HepG2 (cell line): ENCODE results near the gene OST4. TPM values are rescaled to one million over a fixed set of nuclear protein-coding genes. Genes with fewer than 3 reads are reported as not detected.

Source experiments
- ATAC-seq: fragments of 200-7000 bp; cut with Tn5 transposase; 3 replicates; pipeline ENCODE4 v1.9.1; 2020; ENCODE audit warnings: mild to moderate bottlenecking, moderate library complexity
- BruUV-seq: library from RNA; stranded (reverse); fragments of 400-500 nt; replicated peaks from 2 replicates; lab custom pipeline; 2021; lab: Mats Ljungman, UMichigan
- CTCF ChIA-PET: fragments of 300-600 bp; formaldehyde crosslinking; extraction: SDS; loops from one replicate; lab custom pipeline; 2021; ENCODE audit warnings: low total read pairs, inconsistent platforms, low intra/inter-chr PET ratio; lab: Yijun Ruan, JAX
- POLR2A ChIA-PET: fragments of 350-600 bp; sonication (Branson Sonifier 250); formaldehyde crosslinking; loops from one replicate; lab custom pipeline; 2020; ENCODE audit warnings: antibody characterized with exemption, inconsistent platforms; lab: Yijun Ruan, JAX
- DNase-seq: peaks from one replicate; pipeline ENCODE4 v3.0.0-alpha.2; 2015; ENCODE audit warnings: low spot score
- FAIRE-seq: peaks from 3 replicates; lab custom pipeline; 2011; peaks lifted over from hg19 to GRCh38; lab: Jason Lieb, UNC
- H2AFZ ChIP-seq: one replicate; pipeline ENCODE4 v1.6.1; 2011; ENCODE audit warnings: low read length, inconsistent platforms
- H3K27ac ChIP-seq: fragments of 300-600 bp; 3 replicates; pipeline ENCODE4 v1.8.0; 2011; ENCODE audit warnings: mixed run types, mild to moderate bottlenecking, mixed read lengths, low read length, inconsistent platforms; ENCODE audit not compliant: insufficient read depth; ENCODE audit errors: extremely low read length
- H3K27me3 ChIP-seq, 2 experiments: fragments of 200-600 bp in 1 of 2; 2 replicates in 1 of 2; 3 replicates in 1 of 2; pipeline versions ENCODE4 v1.6.0 to v1.8.0; 2011; ENCODE audit warnings: low read length in 2 of 2, mild to moderate bottlenecking in 2 of 2, moderate library complexity in 2 of 2, inconsistent platforms in 1 of 2; ENCODE audit not compliant: insufficient read depth in 2 of 2, control insufficient read depth in 1 of 2
- H3K36me3 ChIP-seq, 2 experiments: fragments of 200-600 bp in 1 of 2; replicated peaks in 1 of 2; 2 replicates in 1 of 2; 3 replicates in 1 of 2; pipeline versions ENCODE4 v1.5.1 to v1.8.0; 2011; ENCODE audit warnings: low read length in 2 of 2, inconsistent platforms in 1 of 2; ENCODE audit not compliant: insufficient read depth in 2 of 2, control insufficient read depth in 1 of 2
- H3K4me1 ChIP-seq: 2 replicates; pipeline ENCODE4 v1.5.1; 2012; ENCODE audit warnings: low read length, inconsistent platforms; ENCODE audit not compliant: insufficient read depth
- H3K4me2 ChIP-seq: 2 replicates; pipeline ENCODE4 v1.6.0; 2011; ENCODE audit warnings: low read depth, low read length, inconsistent platforms
- H3K4me3 ChIP-seq, 3 experiments: fragments of 200-600 bp in 1 of 3; sonication (generic), shearing (Covaris generic) in 1 of 3; replicated peaks in 1 of 3; 2 replicates each; pipeline ENCODE4 v1.5.1; 2011 to 2016; ENCODE audit warnings: low read length in 3 of 3, inconsistent platforms in 2 of 3, low read depth in 2 of 3, mild to moderate bottlenecking in 2 of 3, control low read depth in 1 of 3, mixed read lengths in 1 of 3; ENCODE audit not compliant: insufficient read depth in 1 of 3
- H3K79me2 ChIP-seq: one replicate; pipeline ENCODE4 v1.6.1; 2011; ENCODE audit warnings: low read length, inconsistent platforms; ENCODE audit not compliant: insufficient read depth
- H3K9ac ChIP-seq: 2 replicates; pipeline ENCODE4 v1.6.0; 2011; ENCODE audit warnings: mild to moderate bottlenecking, low read depth, low read length, inconsistent platforms; ENCODE audit not compliant: insufficient read depth
- H3K9me3 ChIP-seq: 2 replicates; pipeline ENCODE4 v1.5.1; 2012; ENCODE audit warnings: mild to moderate bottlenecking, low read length
- H4K20me1 ChIP-seq: 2 replicates; pipeline ENCODE4 v1.6.0; 2011; ENCODE audit warnings: inconsistent platforms, mild to moderate bottlenecking, low read length, moderate library complexity; ENCODE audit not compliant: insufficient read depth
- AKAP8 ChIP-seq: sonication (generic); formaldehyde crosslinking; IDR thresholded peaks from 2 replicates; pipeline ENCODE4 v1.5.1; 2020; ENCODE audit warnings: mild to moderate bottlenecking, missing genetic modification reagents
- GATAD2A ChIP-seq: IDR thresholded peaks from 2 replicates; pipeline ENCODE4 v1.6.1; 2016
- IKZF5 ChIP-seq: IDR thresholded peaks from 2 replicates; pipeline ENCODE4 v1.6.1; 2018; ENCODE audit warnings: missing genetic modification reagents, mild to moderate bottlenecking, missing compliant biosample characterization
- KDM5B ChIP-seq: sonication (generic); formaldehyde crosslinking; IDR thresholded peaks from 2 replicates; pipeline ENCODE4 v1.4.0; 2020; ENCODE audit warnings: missing genetic modification reagents, mild to moderate bottlenecking, borderline replicate concordance
- NR0B2 ChIP-seq: sonication (generic); formaldehyde crosslinking; IDR thresholded peaks from 2 replicates; pipeline ENCODE4 v1.4.0; 2020; ENCODE audit warnings: mild to moderate bottlenecking, missing genetic modification reagents
- PATZ1 ChIP-seq: sonication (generic); formaldehyde crosslinking; IDR thresholded peaks from 2 replicates; pipeline ENCODE4 v1.4.0; 2020; ENCODE audit warnings: missing genetic modification reagents
- SALL2 ChIP-seq: sonication (generic); formaldehyde crosslinking; IDR thresholded peaks from 2 replicates; pipeline ENCODE4 v1.8.1; 2023; ENCODE audit warnings: mild to moderate bottlenecking, missing genetic modification reagents, inconsistent platforms
- SUZ12 ChIP-seq: fragments of 150-350 bp; IDR thresholded peaks from 2 replicates; pipeline ENCODE4 v1.6.1; 2014; ENCODE audit warnings: low read depth, low read length
- THRA ChIP-seq: sonication (generic); formaldehyde crosslinking; IDR thresholded peaks from 2 replicates; pipeline ENCODE4 v1.4.0; 2020; ENCODE audit warnings: missing genetic modification reagents, borderline replicate concordance
- ZNF143 ChIP-seq: sonication (generic); formaldehyde crosslinking; IDR thresholded peaks from 2 replicates; pipeline ENCODE4 v1.4.0; 2020; ENCODE audit warnings: missing genetic modification reagents
- ZNF3 ChIP-seq: IDR thresholded peaks from 2 replicates; pipeline ENCODE4 v1.7.0; 2017; ENCODE audit warnings: inconsistent platforms
- ZNF547 ChIP-seq: sonication (generic); formaldehyde crosslinking; IDR thresholded peaks from 2 replicates; pipeline ENCODE4 v1.5.1; 2020; ENCODE audit warnings: mild to moderate bottlenecking, missing genetic modification reagents
- ZNF569 ChIP-seq: sonication (generic); formaldehyde crosslinking; IDR thresholded peaks from 2 replicates; pipeline ENCODE4 v1.5.0; 2020; ENCODE audit warnings: mild to moderate bottlenecking, missing genetic modification reagents, moderate library complexity, borderline replicate concordance
- WGBS: methylation state at CpG from one replicate; pipeline ENCODE4 v1.1.6; 2017; ENCODE audit warnings: low lambda C conversion rate; 5-methylcytosine and 5-hydroxymethylcytosine counted together
- in situ Hi-C: cut with HindIII; loops from 2 replicates; pipeline ENCODE4 v1.10.0; 2017; ENCODE audit warnings: low pct_unique_long_range_greater_than_20kb; ENCODE audit not compliant: extremely low pct_ligation_motif_present
- intact Hi-C: fragments of 100-400 bp; cut with micrococcal nuclease; formaldehyde crosslinking; loops from one replicate; pipeline ENCODE4 v1.10.0; 2022; ENCODE audit not compliant: unreplicated experiment
- polyA plus RNA-seq, 8 experiments: library from polyadenylated mRNA; depleted of rRNA in 3 of 8; stranded (reverse) in 7 of 8; unstranded in 1 of 8; fragments of >200 nt; fragmentation: Illumina TruSeq in 4 of 8; extraction: Trizol in 4 of 8; gene quantifications; 2 replicates each; pipeline versions ENCODE4 v1.2.1 to v1.2.3, GENCODE V29; 2011 to 2016; ENCODE audit warnings: low read depth in 4 of 8, missing spikeins in 1 of 8, mixed read lengths in 1 of 8; ENCODE audit not compliant: insufficient read depth in 1 of 8
- total RNA-seq, 5 experiments: library from RNA; depleted of rRNA; stranded (reverse); fragments of >200 nt; fragmentation: Illumina TruSeq; extraction: Trizol; gene quantifications; 2 replicates each; pipeline ENCODE4 v1.2.3, GENCODE V29; 2016; ENCODE audit warnings: low read depth in 1 of 5

OST4 gene
- total and polyA plus RNA-seq, 2 of the 13 experiments (the other 11 are each of a cell fraction or from before 2014, with no cell fraction given): 498 to 584 TPM

GRCh38 chr2:27085062-27085672, 13.7 kb upstream of the OST4 start (continued):
- 0 out of 2 replicates have a peak, but pooled peaks have one; percentile 34 for TF ChIP-seq NR0B2

GRCh38 chr2:27084297-27085061, 13.0 kb upstream of the OST4 start:
- DNase-seq (no peak), ATAC-seq (no peak), FAIRE-seq (no peak)
- Histone ChIP-seq H3K4me1 (peaks cover 76% of the 10 kb centered on the region), H3K36me3 (no peaks in the 10 kb centered on the region; a peak in 2 of 5 replicates), H4K20me1 (no peaks in the 10 kb centered on the region), H3K9ac (peak overlapping the region; percentile 51), H3K4me3 (0 out of 6 replicates have a peak overlapping the region, but pooled peaks of 1 of the 3 experiments have one; percentile 15), H2AFZ (no peak overlapping the region), H3K79me2 (peaks cover 28% of the 10 kb centered on the region), H3K27me3 (no peaks in the 10 kb centered on the region), H3K9me3 (no peaks in the 10 kb centered on the region), H3K27ac (no peak overlapping the region), H3K4me2 (peak overlapping the region; percentile 52)
- CTCF ChIA-PET: no interaction called here
- intact Hi-C loops (loop anchor here (5.0 to 10.0 kb wide), 3 partner anchors 50 to 1163 kb away; partner anchors contain the start of gene TMEM214), in situ Hi-C loops (no loop called here)
- WGBS: 58% methylated on average over 6 of the region's 6 CpGs
- POLR2A ChIA-PET: interaction anchor here (0.9 to 9.2 kb wide), 11 partner anchors 8 to 128 kb away, joined by 3 to 106 read pairs (median 4); partner anchors contain the start of genes ABHD1, AGBL5, ATRAID and OST4
- BruUV-seq: no TSS peak
- TF ChIP-seq IKZF5 (CRISPR knock-in tag): 0 out of 2 replicates have a peak, but pooled peaks have one; percentile 29
- 0 out of 2 replicates have a peak, but pooled peaks have one; percentile 8 for TF ChIP-seq ZNF547 (CRISPR knock-in tag)
- no peak for TF ChIP-seq PATZ1 (CRISPR knock-in tag)
- TF ChIP-seq ZNF3: peak; percentile 65; the same call in 1 of the 2 replicates
- TF ChIP-seq SALL2: 0 out of 2 replicates have a peak, but pooled peaks have one; percentile 1
- no peak for TF ChIP-seq SUZ12
- TF ChIP-seq AKAP8 (CRISPR knock-in tag): no peak
- 0 out of 2 replicates have a peak, but pooled peaks have one; percentile 2 for TF ChIP-seq ZNF143 (CRISPR knock-in tag)
- TF ChIP-seq GATAD2A (CRISPR knock-in tag): 0 out of 2 replicates have a peak, but pooled peaks have one; percentile 5
- TF ChIP-seq KDM5B (CRISPR knock-in tag): peak; percentile 19; the same call in 1 of the 2 replicates
- TF ChIP-seq THRA (CRISPR knock-in tag): 0 out of 2 replicates have a peak, but pooled peaks have one; percentile 13
- no peak for TF ChIP-seq ZNF569 (CRISPR knock-in tag)
